Measurements from ENCODE around the gene COL4A3. TPM values are rescaled to one million over a fixed set of nuclear protein-coding genes. Genes with fewer than 3 reads are reported as not detected.

Gene COL4A3
- total RNA-seq, 6 experiments from 2014 or later: not detected

GRCh38 chr2:227201771-227202170 lies 37.3 kb downstream of the COL4A3 start:
- Mint-ChIP-seq H3K27ac (no peak overlapping the region), H3K4me1 (ENCODE audit: low read depth) (no peaks in the 10 kb centered on the region), H3K4me3 (no peak overlapping the region), H3K27me3 (ENCODE audit: insufficient read depth) (peaks cover 3% of the 10 kb centered on the region; the same call in 1 of the 2 replicates), H3K9me3 (no peaks in the 10 kb centered on the region), H3K36me3 (ENCODE audit: low read depth) (no peaks in the 10 kb centered on the region)
- TF ChIP-seq CTCF (IDR thresholded peaks at IDR 0.05): no peak
- no peak for DNase-seq

GRCh38 chr2:227204452-227204851 lies 40.0 kb downstream of the COL4A3 start:
- H3K4me1 Mint-ChIP-seq (ENCODE audit: low read depth): no peaks in the 10 kb centered on the region
- no peak for DNase-seq
- H3K4me3 Mint-ChIP-seq: no peak overlapping the region
- peaks cover 10% of the 10 kb centered on the region for H3K27me3 Mint-ChIP-seq (ENCODE audit: insufficient read depth)
- H3K27ac Mint-ChIP-seq: no peak overlapping the region
- no peaks in the 10 kb centered on the region for H3K36me3 Mint-ChIP-seq (ENCODE audit: low read depth)
- no peaks in the 10 kb centered on the region for H3K9me3 Mint-ChIP-seq
- no peak for TF ChIP-seq CTCF (IDR thresholded peaks at IDR 0.05)

- H3K4me1 Mint-ChIP-seq (ENCODE audit: low read depth): no peaks in the 10 kb centered on the region
- DNase-seq: no peak
- H3K4me3 Mint-ChIP-seq: no peak overlapping the region
- H3K27me3 Mint-ChIP-seq (ENCODE audit: insufficient read depth): peaks cover 6% of the 10 kb centered on the region
- H3K9me3 Mint-ChIP-seq: no peaks in the 10 kb centered on the region
- no peaks in the 10 kb centered on the region for H3K36me3 Mint-ChIP-seq (ENCODE audit: low read depth)
- TF ChIP-seq CTCF (IDR thresholded peaks at IDR 0.05): no peak
- no peak overlapping the region for H3K27ac Mint-ChIP-seq
These were observed 41.3 kb downstream of the COL4A3 start for GRCh38 chr2:227205701-227206100.

- no peaks in the 10 kb centered on the region for H3K9me3 Mint-ChIP-seq
- DNase-seq: no peak
- TF ChIP-seq CTCF (IDR thresholded peaks at IDR 0.05): no peak
- no peak overlapping the region for H3K4me3 Mint-ChIP-seq
- peaks cover 6% of the 10 kb centered on the region for H3K27me3 Mint-ChIP-seq (ENCODE audit: insufficient read depth)
- no peaks in the 10 kb centered on the region for H3K36me3 Mint-ChIP-seq (ENCODE audit: low read depth)
- H3K27ac Mint-ChIP-seq: no peak overlapping the region
- no peaks in the 10 kb centered on the region for H3K4me1 Mint-ChIP-seq (ENCODE audit: low read depth)
These were observed 42.0 kb downstream of the COL4A3 start for GRCh38 chr2:227206406-227206805.

GRCh38 chr2:227207573-227207972 lies 43.1 kb downstream of the COL4A3 start:
- Mint-ChIP-seq H3K4me1 (ENCODE audit: low read depth) (no peaks in the 10 kb centered on the region), H3K4me3 (no peak overlapping the region), H3K27ac (no peak overlapping the region), H3K9me3 (no peaks in the 10 kb centered on the region), H3K36me3 (ENCODE audit: low read depth) (no peaks in the 10 kb centered on the region), H3K27me3 (ENCODE audit: insufficient read depth) (peaks cover 6% of the 10 kb centered on the region)
- DNase-seq: no peak
- no peak for TF ChIP-seq CTCF (IDR thresholded peaks at IDR 0.05)

GRCh38 chr2:227214622-227215041 lies 50.2 kb downstream of the COL4A3 start:
- DNase-seq: no peak
- no peaks in the 10 kb centered on the region for H3K9me3 Mint-ChIP-seq
- peaks cover 6% of the 10 kb centered on the region for H3K27me3 Mint-ChIP-seq (ENCODE audit: insufficient read depth)
- no peaks in the 10 kb centered on the region for H3K36me3 Mint-ChIP-seq (ENCODE audit: low read depth)
- no peak for TF ChIP-seq CTCF (IDR thresholded peaks at IDR 0.05)
- H3K4me3 Mint-ChIP-seq: no peak overlapping the region
- peaks cover 7% of the 10 kb centered on the region for H3K4me1 Mint-ChIP-seq (ENCODE audit: low read depth)
- no peak overlapping the region for H3K27ac Mint-ChIP-seq

Measured in HFFc6 (cell line).